Common myeloid progenitor, CD34-positive (primary cell): ENCODE results near the gene GASK1A.

ENCODE experiments used
- CTCF ChIA-PET: fragments of 350-600 bp; sonication (Branson Sonifier 250); formaldehyde crosslinking; loops from one replicate; lab custom pipeline; 2021; ENCODE audit warnings: antibody characterized with exemption; lab: Charles Lee
- POLR2A ChIA-PET: fragments of 350-600 bp; sonication (Branson Sonifier 250); formaldehyde crosslinking; loops from one replicate; lab custom pipeline; 2021; ENCODE audit warnings: antibody characterized with exemption; lab: Charles Lee
- DNase-seq, 3 donors: peaks; one replicate each; pipeline versions ENCODE4 v3.0.0 to v3.0.0-alpha.2; 2013
- H3K27ac ChIP-seq, 2 experiments: 1 replicate in 1 of 2; 2 replicates in 1 of 2; pipeline ENCODE4 v1.7.0; 2013; ENCODE audit warnings: inconsistent platforms in 2 of 2, low read length in 2 of 2, mild to moderate bottlenecking in 2 of 2, low read depth in 1 of 2, moderate library complexity in 1 of 2; ENCODE audit not compliant: severe bottlenecking in 2 of 2, insufficient read depth in 1 of 2, poor library complexity in 1 of 2
- H3K27me3 ChIP-seq, 5 experiments: replicated peaks in 2 of 5; 1 replicate in 3 of 5; 2 replicates in 2 of 5; pipeline versions ENCODE4 v1.6.1 to v1.7.0; 2013; ENCODE audit warnings: low read length in 4 of 5, mild to moderate bottlenecking in 2 of 5, moderate library complexity in 2 of 5, inconsistent platforms in 1 of 5; ENCODE audit not compliant: insufficient read depth in 5 of 5, control insufficient read depth in 4 of 5
- H3K36me3 ChIP-seq, 4 experiments: 1 replicate in 2 of 4; 2 replicates in 2 of 4; pipeline versions ENCODE4 v1.6.1 to v1.7.0; 2013; ENCODE audit warnings: low read length in 3 of 4, control low read depth in 1 of 4, mild to moderate bottlenecking in 1 of 4; ENCODE audit not compliant: control insufficient read depth in 4 of 4, insufficient read depth in 4 of 4
- H3K4me1 ChIP-seq, 4 experiments: 1 replicate in 3 of 4; 2 replicates in 1 of 4; pipeline versions ENCODE4 v1.6.1 to v1.7.1; 2013; ENCODE audit warnings: low read length in 3 of 4, mild to moderate bottlenecking in 3 of 4, control low read depth in 1 of 4, inconsistent platforms in 1 of 4, moderate library complexity in 1 of 4; ENCODE audit not compliant: control insufficient read depth in 4 of 4, insufficient read depth in 4 of 4; ENCODE audit errors: control extremely low read depth in 1 of 4
- H3K4me3 ChIP-seq, 7 experiments: 1 replicate in 4 of 7; 2 replicates in 3 of 7; pipeline versions ENCODE4 v1.5.1 to v1.7.0; 2013; ENCODE audit warnings: mild to moderate bottlenecking in 7 of 7, low read length in 6 of 7, moderate library complexity in 6 of 7, inconsistent platforms in 2 of 7, low read depth in 2 of 7, control low read depth in 1 of 7; ENCODE audit not compliant: insufficient read depth in 4 of 7, control insufficient read depth in 1 of 7; ENCODE audit errors: extremely low read depth in 1 of 7
- H3K9me3 ChIP-seq, 5 experiments: 1 replicate in 4 of 5; 2 replicates in 1 of 5; pipeline versions ENCODE4 v1.6.1 to v1.7.1; 2013; ENCODE audit warnings: low read length in 4 of 5, mild to moderate bottlenecking in 2 of 5, inconsistent platforms in 1 of 5, low read depth in 1 of 5, moderate library complexity in 1 of 5; ENCODE audit not compliant: control insufficient read depth in 4 of 5, insufficient read depth in 2 of 5; ENCODE audit errors: control extremely low read depth in 1 of 5
- WGBS: methylation state at CpG from one replicate; pipeline ENCODE4 v1.1.5; 2013; ENCODE audit not compliant: insufficient coverage; 5-methylcytosine and 5-hydroxymethylcytosine counted together

The GASK1A gene

DNA sequence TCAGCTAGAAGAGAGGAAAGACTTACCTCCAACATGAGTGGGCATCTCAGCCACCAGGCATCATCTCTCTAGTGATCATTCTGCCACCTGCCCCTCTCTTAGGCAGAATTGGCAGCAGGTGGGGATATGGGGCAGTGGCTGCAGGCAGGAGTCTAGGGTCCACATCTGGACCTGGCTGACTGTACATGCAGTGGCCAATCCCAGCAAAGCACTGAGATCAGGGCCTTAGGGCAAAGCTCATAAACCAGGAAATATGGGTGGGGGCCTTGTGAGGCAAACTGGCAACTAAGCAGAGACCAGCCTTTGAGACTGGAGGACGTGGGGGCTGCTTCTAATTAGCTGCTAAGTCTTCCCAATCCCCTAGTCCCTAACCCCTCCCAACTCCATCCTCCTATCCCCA is 113.9 kb downstream of the GASK1A start:
- no CpG with 5 or more reads among the region's 1 CpG for WGBS
- Histone ChIP-seq H3K4me3 (no peak overlapping the region), H3K36me3 (no peaks in the 10 kb centered on the region), H3K9me3 (no peaks in the 10 kb centered on the region), H3K27me3 (no peaks in the 10 kb centered on the region), H3K4me1 (no peaks in the 10 kb centered on the region), H3K27ac (no peak overlapping the region)
- ChIA-PET CTCF (interaction anchor here (0.8 kb wide), 1 partner anchor 15 kb away, joined by 3 read pairs; no protein-coding TSS in a partner anchor), POLR2A (no interaction called here)
- no peak for DNase-seq

- no peaks in the 10 kb centered on the region for H3K9me3 ChIP-seq
- WGBS = 100% methylated on average over 2 of the region's 2 CpGs
- CTCF ChIA-PET = no interaction called here
- H3K27ac ChIP-seq = no peak overlapping the region
- DNase-seq = no peak
- POLR2A ChIA-PET = no interaction called here
- H3K4me3 ChIP-seq = no peak overlapping the region
- H3K4me1 ChIP-seq = no peaks in the 10 kb centered on the region
- H3K36me3 ChIP-seq = no peaks in the 10 kb centered on the region
- H3K27me3 ChIP-seq = no peaks in the 10 kb centered on the region
These were observed 114.9 kb downstream of the GASK1A start for GRCh38 chr3:43093974-43094373.

GRCh38 chr3:43094381-43094780 is 115.3 kb downstream of the GASK1A start:
- no peaks in the 10 kb centered on the region for H3K27me3 ChIP-seq
- no peak overlapping the region for H3K27ac ChIP-seq
- POLR2A ChIA-PET = no interaction called here
- DNase-seq = no peak
- WGBS = 96% methylated on average over 2 of the region's 2 CpGs
- H3K4me1 ChIP-seq = no peaks in the 10 kb centered on the region
- no peak overlapping the region for H3K4me3 ChIP-seq
- CTCF ChIA-PET = no interaction called here
- H3K36me3 ChIP-seq = no peaks in the 10 kb centered on the region
- no peaks in the 10 kb centered on the region for H3K9me3 ChIP-seq

DNA sequence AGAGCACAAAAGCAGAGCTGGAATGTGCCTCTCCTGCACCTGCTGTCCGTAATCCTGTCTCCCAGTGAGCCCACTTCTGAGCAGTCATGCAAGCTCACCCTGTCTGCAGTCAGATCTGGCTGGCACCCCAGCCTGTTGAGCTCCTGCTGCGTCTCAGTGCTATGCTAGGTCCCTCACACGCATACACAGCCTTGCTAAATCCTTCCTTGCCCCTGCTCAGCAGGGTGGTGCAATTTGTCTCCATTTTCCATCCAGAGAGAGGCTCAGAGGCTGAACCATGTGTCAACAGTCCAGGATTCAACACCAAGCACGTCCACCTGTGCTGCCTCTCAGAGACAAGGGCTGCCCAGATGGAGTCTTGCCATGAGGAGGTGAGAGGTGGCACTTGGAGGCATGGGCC is 115.7 kb downstream of the GASK1A start:
- no peak overlapping the region for H3K4me3 ChIP-seq
- ChIA-PET CTCF (no interaction called here), POLR2A (no interaction called here)
- H3K4me1 ChIP-seq = no peaks in the 10 kb centered on the region
- no peaks in the 10 kb centered on the region for H3K9me3 ChIP-seq
- 90% methylated on average over 4 of the region's 4 CpGs for WGBS
- no peak overlapping the region for H3K27ac ChIP-seq
- no peaks in the 10 kb centered on the region for H3K27me3 ChIP-seq
- no peaks in the 10 kb centered on the region for H3K36me3 ChIP-seq
- no peak for DNase-seq

- WGBS = 67% methylated on average over 1 of the region's 5 CpGs
- CTCF ChIA-PET = no interaction called here
These were observed 116.3 kb downstream of the GASK1A start for GRCh38 chr3:43095370-43095769.

DNA sequence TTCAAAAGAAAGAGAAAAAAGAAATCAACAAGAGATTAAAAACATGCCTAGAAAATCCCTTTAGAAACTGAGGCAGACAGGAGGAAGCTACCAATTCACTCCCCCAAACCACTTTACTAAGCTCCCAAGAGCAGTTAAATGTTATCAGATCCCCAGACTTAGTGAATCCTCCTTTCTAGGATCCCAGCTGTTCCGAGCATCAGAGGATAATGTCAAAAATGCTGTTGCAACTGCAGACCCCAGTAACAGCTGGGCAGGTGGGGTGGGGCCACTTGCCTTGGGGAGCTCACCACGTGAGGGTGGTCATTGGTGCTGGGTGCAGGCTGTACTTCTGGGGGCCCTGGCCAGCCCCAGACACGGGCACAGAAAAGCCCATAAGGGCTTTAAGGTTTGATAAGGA is 117.7 kb downstream of the GASK1A start:
- Histone ChIP-seq H3K27me3 (no peaks in the 10 kb centered on the region), H3K36me3 (no peaks in the 10 kb centered on the region), H3K27ac (no peak overlapping the region), H3K4me1 (no peaks in the 10 kb centered on the region), H3K9me3 (no peaks in the 10 kb centered on the region), H3K4me3 (no peak overlapping the region)
- POLR2A ChIA-PET = no interaction called here
- no peak for DNase-seq
- CTCF ChIA-PET = no interaction called here
- 100% methylated on average over 3 of the region's 3 CpGs for WGBS

More at GRCh38 chr3:43095370-43095769, 116.3 kb downstream of the GASK1A start:
- POLR2A ChIA-PET = no interaction called here
- H3K4me3 ChIP-seq = no peak overlapping the region
- H3K36me3 ChIP-seq = no peaks in the 10 kb centered on the region
- no peaks in the 10 kb centered on the region for H3K9me3 ChIP-seq
- H3K4me1 ChIP-seq = no peaks in the 10 kb centered on the region
- no peak for DNase-seq
- no peak overlapping the region for H3K27ac ChIP-seq
- no peaks in the 10 kb centered on the region for H3K27me3 ChIP-seq

DNA sequence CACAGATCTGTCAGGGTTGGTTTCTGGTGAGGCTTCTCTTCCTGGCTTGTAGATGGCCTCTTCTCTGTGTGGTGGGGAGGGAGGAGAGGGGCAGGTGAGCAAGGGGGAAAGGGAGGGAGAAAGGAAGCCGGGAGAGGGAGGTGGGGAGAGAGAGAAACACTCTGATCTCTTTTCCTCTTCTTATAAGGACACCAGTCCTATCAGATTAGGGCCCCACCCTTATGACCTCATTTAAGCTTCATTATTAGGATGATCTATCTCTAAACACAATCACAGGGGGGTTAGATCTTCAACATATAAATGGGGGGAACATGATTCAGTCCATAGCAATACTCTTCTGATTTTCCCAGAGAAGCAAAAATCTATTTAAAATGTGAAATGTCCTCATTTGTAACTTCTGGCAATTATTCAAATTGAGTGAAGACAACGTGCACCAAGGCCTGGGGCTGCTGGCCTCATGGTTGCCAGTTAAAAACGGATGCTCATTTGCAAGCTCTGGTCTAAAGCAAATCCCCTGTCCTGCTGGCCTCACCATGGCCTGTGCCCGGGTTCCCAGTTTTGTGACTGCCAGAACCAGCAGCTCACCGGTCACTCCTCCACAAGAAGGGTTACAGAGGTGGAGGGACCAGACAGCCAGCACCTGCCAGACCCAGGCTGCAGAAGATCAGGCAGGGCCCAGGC is 118.4 kb downstream of the GASK1A start:
- WGBS = 100% methylated on average over 4 of the region's 5 CpGs
- H3K9me3 ChIP-seq = no peaks in the 10 kb centered on the region
- no peaks in the 10 kb centered on the region for H3K27me3 ChIP-seq
- no peak for DNase-seq
- H3K27ac ChIP-seq = no peak overlapping the region
- ChIA-PET CTCF (interaction anchor here (1.1 to 1.3 kb wide), 3 partner anchors 17 to 135 kb away, joined by 3 read pairs; no protein-coding TSS in a partner anchor), POLR2A (no interaction called here)
- H3K4me1 ChIP-seq = no peaks in the 10 kb centered on the region
- H3K4me3 ChIP-seq = no peak overlapping the region
- H3K36me3 ChIP-seq = no peaks in the 10 kb centered on the region
